ENCODE data around the gene P4HA1.

P4HA1 gene

GRCh38 chr10:73043319-73043718 is 53.3 kb downstream of the P4HA1 start:
- TF ChIP-seq SIN3A (IDR thresholded peaks at IDR 0.05; ENCODE audit: borderline replicate concordance, insufficient read depth, low read length) (no peak), REST (IDR thresholded peaks at IDR 0.05; ENCODE audit: insufficient read depth in 1 of 2, low read depth in 2 of 2, low read length in 2 of 2) (no peak), TAF1 (IDR thresholded peaks at IDR 0.05; ENCODE audit: borderline replicate concordance, insufficient read depth, low read length) (no peak), POLR2AphosphoS5 (IDR thresholded peaks at IDR 0.05; ENCODE audit: low read depth, low read length) (no peak), FOXP2 (optimal IDR thresholded peaks at IDR 0.05; ENCODE audit: borderline replicate concordance, extremely low read depth, extremely low read length, insufficient read depth) (no peak)

- TF ChIP-seq REST (IDR thresholded peaks at IDR 0.05; ENCODE audit: insufficient read depth in 1 of 2, low read depth in 2 of 2, low read length in 2 of 2) (no peak), SIN3A (IDR thresholded peaks at IDR 0.05; ENCODE audit: borderline replicate concordance, insufficient read depth, low read length) (no peak), POLR2AphosphoS5 (IDR thresholded peaks at IDR 0.05; ENCODE audit: low read depth, low read length) (no peak), FOXP2 (optimal IDR thresholded peaks at IDR 0.05; ENCODE audit: borderline replicate concordance, extremely low read depth, extremely low read length, insufficient read depth) (no peak), TAF1 (IDR thresholded peaks at IDR 0.05; ENCODE audit: borderline replicate concordance, insufficient read depth, low read length) (no peak)
Measured at GRCh38 chr10:73042130-73042529, 54.5 kb downstream of the P4HA1 start.

- TF ChIP-seq FOXP2 (optimal IDR thresholded peaks at IDR 0.05; ENCODE audit: borderline replicate concordance, extremely low read depth, extremely low read length, insufficient read depth) (no peak), TAF1 (IDR thresholded peaks at IDR 0.05; ENCODE audit: borderline replicate concordance, insufficient read depth, low read length) (no peak)
Measured at GRCh38 chr10:73039635-73040034, 57.0 kb downstream of the P4HA1 start.

GRCh38 chr10:73032536-73032935 is 64.1 kb downstream of the P4HA1 start:
- no peak for TF ChIP-seq TAF1 (IDR thresholded peaks at IDR 0.05; ENCODE audit: borderline replicate concordance, insufficient read depth, low read length)
- TF ChIP-seq REST (IDR thresholded peaks at IDR 0.05; ENCODE audit: insufficient read depth in 1 of 2, low read depth in 2 of 2, low read length in 2 of 2): no peak
- no peak for TF ChIP-seq FOXP2 (optimal IDR thresholded peaks at IDR 0.05; ENCODE audit: borderline replicate concordance, extremely low read depth, extremely low read length, insufficient read depth)
- no peak for TF ChIP-seq POLR2AphosphoS5 (IDR thresholded peaks at IDR 0.05; ENCODE audit: low read depth, low read length)
- no peak for TF ChIP-seq SIN3A (IDR thresholded peaks at IDR 0.05; ENCODE audit: borderline replicate concordance, insufficient read depth, low read length)

- TF ChIP-seq REST (IDR thresholded peaks at IDR 0.05; ENCODE audit: insufficient read depth in 1 of 2, low read depth in 2 of 2, low read length in 2 of 2) (no peak), SIN3A (IDR thresholded peaks at IDR 0.05; ENCODE audit: borderline replicate concordance, insufficient read depth, low read length) (no peak), POLR2AphosphoS5 (IDR thresholded peaks at IDR 0.05; ENCODE audit: low read depth, low read length) (no peak), TAF1 (IDR thresholded peaks at IDR 0.05; ENCODE audit: borderline replicate concordance, insufficient read depth, low read length) (no peak), FOXP2 (optimal IDR thresholded peaks at IDR 0.05; ENCODE audit: borderline replicate concordance, extremely low read depth, extremely low read length, insufficient read depth) (no peak)
Measured at GRCh38 chr10:73021050-73021449, 75.6 kb downstream of the P4HA1 start.
